Right renal cortex interstitium (tissue), 3 donors: Measurements from ENCODE around the gene RAB9B. TPM values are rescaled to one million over a fixed set of nuclear protein-coding genes. Genes with fewer than 3 reads are reported as not detected.
"Not testable (repeated sequence)": the region's sequence is repeated elsewhere in the genome, so short reads cannot be mapped to it uniquely, and the experiment has no call there.

Source experiments
- DNase-seq, 3 donors: peaks; one replicate each; pipeline ENCODE4 v3.0.0-alpha.2; 2013; ENCODE audit warnings: low read depth in 3 of 3, low spot score in 2 of 3
- polyA plus RNA-seq, 3 donors: library from polyadenylated mRNA; unstranded; fragments of 120-200 nt; gene quantifications; one replicate each; pipeline ENCODE4 v1.2.1, GENCODE V29; 2013; ENCODE audit not compliant: insufficient read length in 3 of 3

Gene RAB9B
- polyA plus RNA-seq, 3 donors: 2.4 to 2.7 (median 2.5) TPM

DNA sequence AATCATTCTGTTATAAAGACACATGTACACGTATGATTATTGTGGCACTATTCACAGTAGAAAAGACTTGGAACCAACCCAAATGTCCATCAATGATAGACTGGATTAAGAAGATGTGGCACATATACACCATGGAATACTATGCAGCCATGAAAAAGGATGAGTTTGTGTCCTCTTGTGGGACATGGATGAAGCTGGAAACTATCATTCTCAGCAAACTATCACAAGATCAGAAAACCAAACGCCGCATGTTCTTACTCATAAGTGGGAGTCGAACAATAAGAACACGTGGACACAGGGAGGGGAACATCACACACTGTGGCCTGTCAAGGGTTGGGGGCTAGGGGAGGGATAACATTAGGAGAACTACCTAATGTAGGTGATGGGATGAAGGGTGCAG, 15.0 kb downstream of the RAB9B start:
- not testable (repeated sequence) for DNase-seq

DNA sequence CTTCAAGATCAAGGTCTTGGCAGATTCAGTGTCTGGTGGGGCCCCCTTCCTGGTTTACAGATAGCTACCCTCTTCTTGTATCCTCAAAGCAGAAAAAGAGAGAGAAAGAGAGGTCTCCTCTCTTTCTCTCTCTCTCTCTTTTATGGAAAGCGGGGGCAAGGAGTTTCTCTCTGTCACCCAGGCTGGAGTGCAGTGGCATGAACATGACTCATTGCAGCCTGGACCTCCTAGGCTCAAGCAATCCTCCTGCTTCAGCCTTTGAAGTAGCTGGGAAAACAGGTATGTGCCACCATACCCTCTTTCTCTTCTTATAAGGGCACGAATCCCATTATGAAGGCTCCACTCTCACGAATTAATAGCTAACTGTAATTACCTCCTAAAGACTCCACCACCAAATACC, 20.2 kb downstream of the RAB9B start:
- DNase-seq: no peak

DNA sequence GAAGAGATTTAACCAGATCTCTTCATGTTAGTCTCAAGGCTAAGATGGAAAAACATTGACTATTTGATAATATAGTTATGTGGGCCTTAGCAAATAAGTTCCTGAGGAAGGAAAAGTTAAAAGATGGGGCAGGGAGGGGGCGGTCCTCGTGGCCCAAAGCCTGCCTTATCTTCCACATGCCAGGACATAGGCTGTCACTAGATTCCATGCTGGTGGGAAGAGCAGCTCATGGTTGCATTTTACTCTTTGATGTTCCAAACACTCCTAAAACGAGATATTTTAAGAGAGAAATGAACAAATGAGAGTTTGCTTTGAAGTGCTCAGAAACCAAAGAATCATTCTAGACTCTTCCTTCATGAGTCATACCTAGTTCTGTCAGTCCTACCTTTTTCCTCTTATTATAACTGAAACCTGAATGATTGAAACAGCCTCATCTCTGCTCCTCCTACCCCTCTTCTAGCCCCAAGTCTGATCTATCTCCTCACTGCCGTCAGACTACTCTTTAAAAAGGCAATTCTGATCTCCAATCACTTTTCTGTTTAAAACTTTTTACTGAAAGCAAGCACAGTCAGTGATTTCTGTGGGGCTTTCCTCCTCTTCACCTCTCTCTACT, 25.1 kb downstream of the RAB9B start:
- DNase-seq: no peak

DNA sequence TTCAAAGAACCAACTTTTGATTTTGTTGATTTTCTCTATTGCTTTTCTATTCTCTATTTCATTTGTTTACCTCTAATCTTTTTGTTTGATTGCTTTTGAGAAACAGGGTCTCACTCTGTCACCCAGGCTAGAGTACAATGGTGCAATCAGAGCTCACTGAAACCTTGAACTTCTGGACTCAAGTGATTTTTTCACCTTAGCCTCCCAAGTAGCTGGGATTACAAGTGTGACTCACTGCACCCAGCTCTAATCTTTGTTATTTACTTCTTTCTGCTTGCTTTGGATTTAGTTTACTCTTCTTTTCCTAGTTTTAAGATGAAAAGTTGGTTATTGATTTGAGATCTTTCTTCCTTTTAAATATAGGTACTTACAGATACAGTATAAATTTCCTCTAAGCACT, 26.2 kb downstream of the RAB9B start:
- DNase-seq: no peak

DNA sequence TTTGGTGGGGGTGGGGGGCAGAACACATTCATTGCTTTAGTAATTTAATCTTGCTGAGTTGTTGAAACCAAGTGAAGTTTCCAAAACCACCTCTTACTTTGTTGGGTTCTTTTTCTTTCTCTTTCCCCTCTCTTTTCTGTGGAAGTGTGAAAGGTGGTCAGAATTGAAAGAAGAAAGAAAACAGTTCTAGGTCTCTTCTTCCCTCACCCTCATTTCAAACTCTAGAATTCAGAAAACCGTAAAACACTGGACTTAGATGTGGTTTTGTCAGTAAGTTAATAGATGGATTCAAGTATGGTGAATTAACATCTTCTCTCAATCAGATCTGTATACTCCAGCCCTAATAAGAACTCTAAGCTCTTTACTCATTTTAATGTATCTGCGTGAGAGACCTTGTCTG, 31.7 kb downstream of the RAB9B start:
- no peak for DNase-seq

DNA sequence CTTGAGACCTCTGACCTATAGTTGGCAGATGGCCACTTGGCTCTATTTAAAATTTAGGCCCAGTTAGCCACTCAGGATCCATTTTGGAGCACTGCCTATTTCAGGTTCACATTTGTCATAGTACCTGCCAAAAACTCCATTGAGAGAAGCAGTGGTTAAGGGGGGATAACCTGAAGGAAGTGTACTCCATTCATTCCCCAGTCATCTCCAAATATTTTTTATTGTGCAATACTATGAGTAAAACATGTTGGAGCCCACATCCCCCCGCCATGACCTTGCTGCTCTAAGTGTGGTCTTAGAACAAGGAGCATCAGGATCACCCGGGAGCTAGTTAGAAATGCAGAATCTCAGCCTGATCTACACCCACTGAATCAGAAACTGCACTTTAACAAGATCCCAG, 34.4 kb downstream of the RAB9B start:
- no peak for DNase-seq

DNA sequence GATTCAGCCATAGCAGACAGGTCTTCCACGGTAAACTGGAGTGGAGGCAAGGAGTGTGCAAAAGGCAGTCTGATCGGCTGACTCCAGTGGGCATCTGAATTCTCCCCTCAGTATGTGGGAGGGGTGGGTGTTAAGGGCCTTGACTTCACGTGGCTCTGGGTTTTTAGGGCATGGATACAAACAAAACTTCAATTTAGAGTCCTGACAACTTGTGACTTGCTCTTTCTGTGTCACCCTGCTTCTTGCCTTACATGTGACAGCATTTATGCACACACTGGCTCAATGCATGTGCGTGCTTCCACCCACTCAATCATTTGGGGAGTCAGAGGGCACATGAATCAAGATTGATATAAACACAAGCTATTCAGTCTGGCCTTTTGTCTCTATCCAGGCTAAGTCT, 37.9 kb downstream of the RAB9B start:
- no peak for DNase-seq

DNA sequence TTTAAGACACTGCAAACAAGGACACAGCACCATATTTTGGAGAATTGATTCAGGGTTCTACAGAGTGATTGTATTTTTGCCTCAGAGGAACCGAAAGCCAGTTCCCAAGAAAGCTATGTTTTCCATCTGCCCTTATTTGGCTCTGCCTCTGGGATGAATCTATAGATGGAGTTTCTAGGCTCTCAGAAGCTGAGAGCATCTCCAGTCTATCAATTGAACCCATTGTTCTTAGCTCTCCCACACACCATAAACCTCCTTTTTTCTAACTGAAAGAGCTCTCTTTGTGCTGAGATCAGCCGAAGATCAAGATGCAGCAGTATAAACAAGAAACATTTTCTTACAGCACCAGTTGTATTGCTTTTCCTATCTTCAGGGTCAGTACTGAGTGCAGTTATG, 38.5 kb downstream of the RAB9B start:
- no peak for DNase-seq

DNA sequence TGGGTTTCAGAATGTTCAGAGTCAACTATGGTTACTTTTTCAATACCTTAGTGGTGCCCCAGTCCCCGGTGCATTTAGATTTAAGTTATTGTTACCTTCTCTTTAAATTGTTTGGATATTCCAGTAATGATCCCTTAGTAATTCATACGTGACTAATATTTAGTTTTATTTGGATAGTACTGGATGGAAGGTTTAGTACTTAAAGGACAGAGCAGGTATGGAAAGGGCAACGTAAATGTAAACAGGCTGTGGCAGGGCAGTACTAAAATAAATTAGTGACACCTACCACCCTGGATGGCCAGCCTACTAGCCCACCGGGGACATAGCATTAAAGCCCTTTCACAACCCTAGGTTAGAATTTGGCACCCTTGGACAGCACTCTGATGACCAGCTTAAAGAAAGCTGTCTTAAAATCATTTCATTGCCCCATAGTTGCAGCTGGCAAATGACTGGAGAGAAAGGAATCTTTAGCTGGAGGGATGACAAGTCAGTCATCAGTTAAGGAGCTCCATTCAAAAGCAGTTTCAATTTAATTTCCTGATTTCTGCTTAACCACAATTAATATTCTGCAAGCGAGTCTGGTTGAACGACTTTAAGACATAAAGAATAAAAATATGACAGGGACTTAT, 39.0 kb downstream of the RAB9B start:
- no peak for DNase-seq

DNA sequence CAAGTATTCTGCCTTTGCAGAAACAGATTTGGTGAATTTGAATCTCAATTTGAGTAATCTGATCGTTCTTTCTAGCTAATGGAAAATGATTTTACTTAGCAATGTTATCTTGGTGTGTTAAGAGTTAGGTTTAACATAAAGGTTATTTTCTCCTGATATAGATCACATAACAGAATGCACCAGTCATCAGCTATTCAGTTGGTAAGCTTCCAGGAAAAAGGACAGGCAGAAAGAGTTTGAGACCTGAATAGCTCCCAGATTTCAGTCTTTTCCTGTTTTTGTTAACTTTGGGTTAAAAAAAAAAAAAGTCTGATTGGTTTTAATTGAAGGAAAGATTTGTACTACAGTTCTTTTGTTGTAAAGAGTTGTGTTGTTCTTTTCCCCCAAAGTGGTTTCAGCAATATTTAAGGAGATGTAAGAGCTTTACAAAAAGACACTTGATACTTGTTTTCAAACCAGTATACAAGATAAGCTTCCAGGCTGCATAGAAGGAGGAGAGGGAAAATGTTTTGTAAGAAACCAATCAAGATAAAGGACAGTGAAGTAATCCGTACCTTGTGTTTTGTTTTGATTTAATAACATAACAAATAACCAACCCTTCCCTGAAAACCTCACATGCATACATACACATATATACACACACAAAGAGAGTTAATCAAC, 40.1 kb downstream of the RAB9B start:
- DNase-seq: no peak

DNA sequence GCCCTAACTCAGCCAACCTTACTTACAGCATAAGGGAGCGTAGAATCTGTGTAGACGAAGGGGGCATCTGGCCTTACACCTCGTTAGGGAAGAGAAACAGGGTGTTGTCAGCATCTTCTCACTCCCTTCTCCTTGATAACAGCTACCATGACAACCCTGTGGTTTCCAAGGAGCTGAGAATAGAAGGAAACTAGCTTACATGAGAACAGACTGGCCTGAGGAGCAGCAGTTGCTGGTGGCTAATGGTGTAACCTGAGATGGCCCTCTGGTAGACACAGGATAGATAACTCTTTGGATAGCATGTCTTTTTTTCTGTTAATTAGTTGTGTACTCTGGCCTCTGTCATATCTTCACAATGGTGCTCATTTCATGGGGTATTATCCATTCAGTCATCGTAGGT, 40.8 kb downstream of the RAB9B start:
- no peak for DNase-seq

DNA sequence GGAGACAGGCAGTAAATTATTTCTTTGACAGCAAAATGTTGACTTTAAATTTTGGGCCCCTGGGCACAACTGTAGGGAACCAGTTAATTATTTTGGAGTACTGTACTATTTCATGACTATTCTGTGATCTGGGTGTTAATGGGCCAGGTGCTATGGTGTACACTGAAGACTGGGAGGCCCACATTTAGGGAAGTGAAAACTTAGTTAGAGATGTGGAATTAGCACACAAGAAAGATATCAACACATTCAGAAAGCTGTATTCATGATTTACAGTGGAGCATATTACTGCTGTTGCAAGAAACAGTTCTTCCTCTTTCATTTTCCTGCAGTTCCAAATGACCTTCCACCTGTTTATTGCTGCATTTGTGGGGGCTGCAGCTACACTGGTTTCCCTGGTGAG, 43.1 kb downstream of the RAB9B start:
- no peak for DNase-seq

DNA sequence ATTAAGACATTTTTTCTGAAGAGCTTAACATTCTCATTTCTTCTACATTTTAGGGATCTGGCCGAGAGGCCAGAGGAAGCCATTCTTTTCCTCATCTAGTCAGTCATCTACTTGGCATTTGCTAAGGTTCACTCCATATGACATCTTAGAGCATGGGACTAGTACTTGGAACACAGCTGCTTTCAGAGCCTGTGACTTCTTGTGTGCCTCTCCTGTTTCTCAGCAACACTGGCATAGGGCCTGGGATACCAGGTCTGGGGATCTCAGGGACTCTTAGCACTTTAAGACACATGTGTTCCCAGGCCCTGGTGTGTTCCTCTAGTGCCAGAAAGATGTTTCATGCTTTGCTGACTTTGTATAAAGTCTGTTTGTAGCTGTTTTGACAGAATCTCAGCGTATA, 48.1 kb downstream of the RAB9B start:
- no peak for DNase-seq

DNA sequence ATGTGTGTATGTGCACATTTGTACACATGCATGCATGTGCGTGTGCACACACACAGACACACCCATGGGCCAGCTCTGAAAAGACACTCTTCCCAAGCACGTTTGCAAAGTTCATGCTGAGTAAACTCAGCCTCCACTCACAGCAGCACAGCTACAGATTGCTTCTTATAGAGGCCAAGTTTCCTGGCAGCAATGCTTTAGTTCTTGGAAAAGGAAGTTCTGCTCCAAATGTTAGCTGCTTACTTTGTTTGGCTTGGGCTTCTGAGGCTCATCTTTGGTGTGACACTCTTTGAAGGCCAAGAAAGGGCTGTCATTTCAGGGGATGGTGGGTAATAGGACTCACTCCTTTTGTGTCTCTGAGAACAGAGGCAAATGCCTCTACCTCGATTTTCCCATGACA, 48.9 kb downstream of the RAB9B start:
- DNase-seq: no peak

DNA sequence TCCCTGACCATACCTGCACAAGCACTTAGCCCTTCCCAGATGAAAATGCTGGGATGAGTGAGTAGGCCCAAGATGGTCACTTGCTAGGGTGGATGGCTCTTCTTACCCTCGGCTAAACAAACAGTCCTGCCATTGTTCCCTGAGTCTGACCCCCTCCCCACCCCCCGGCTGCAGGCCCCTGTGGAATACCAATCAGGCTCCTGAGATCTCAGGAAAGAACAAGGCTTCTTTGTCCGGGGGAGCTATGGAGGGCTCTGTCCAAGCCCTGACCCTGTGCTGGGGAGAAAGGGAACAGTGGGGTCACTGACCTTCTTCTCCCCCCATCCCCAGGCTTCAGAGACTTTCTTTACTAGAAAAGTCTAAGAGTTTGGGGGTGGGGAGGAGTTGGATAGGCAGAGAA, 49.4 kb downstream of the RAB9B start:
- DNase-seq: no peak

DNA sequence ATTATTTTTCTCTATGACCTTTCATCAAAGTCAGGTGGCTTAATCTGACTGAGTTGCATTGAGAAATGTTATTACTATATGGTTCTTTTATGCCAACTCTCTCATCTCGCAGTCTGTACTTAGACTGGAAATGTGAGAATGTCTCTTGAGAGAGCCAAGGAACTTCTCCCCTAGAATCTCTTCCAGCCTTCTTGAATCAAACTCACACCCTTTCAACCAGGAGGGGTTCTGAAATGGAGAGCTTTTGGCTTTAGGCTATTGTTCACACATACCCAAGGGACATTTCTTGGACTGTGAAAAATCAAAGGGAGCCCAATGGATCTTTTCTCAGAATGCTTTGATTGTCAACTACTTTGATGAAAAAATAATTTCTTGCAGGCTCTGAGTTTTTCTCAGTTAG, 50.4 kb downstream of the RAB9B start:
- no peak for DNase-seq

DNA sequence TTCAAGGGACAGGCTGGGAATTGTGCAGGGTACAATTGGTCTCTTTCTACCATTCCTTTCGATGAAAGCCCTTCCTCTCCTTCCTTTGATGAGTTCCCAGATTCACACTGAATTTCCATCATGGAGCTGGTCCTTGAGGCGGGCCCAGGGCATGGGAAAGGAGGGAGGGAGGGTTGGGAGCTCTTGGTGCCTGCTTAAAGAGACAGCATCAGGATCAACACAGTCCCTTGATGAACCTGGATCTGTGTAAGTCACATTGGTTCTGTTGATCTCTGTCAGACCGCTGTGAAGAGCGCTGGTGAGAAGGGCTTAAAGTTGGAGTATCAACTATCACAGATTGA, 51.0 kb downstream of the RAB9B start:
- no peak for DNase-seq

DNA sequence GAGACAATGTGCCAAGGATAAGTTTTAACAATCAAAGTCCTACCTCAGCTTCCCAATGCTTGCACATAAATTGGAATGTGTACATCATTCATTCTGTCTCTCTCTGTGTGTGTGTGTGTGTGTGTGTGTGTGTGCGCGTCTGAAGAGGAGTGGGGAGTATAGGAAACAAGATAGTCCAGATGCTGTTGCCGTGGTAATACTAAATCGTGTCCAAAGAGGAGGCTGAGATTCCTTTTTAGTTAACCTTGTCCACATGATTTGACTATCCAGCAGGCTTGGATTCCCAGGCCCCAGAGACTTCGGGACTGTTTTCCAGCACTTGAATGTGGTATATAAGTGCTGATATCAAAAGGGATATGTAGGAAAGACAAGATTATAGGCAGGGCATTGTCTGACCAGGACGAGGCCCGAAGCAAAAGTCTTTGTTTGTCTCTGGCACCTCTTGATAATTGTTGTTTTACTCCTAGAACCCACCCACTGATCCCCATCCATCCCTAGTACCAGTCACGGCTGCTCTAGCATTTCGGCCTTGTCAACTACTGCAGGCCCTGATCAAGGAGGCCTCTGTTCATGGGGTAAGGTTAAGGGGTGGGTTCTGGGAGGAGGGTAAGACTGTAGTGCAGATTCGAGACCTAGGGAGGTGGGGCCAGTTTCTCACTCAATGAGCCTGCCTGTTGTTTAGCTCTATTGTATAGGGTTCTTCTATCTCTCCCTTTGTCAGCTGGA, 51.6 kb downstream of the RAB9B start:
- DNase-seq: no peak

DNA sequence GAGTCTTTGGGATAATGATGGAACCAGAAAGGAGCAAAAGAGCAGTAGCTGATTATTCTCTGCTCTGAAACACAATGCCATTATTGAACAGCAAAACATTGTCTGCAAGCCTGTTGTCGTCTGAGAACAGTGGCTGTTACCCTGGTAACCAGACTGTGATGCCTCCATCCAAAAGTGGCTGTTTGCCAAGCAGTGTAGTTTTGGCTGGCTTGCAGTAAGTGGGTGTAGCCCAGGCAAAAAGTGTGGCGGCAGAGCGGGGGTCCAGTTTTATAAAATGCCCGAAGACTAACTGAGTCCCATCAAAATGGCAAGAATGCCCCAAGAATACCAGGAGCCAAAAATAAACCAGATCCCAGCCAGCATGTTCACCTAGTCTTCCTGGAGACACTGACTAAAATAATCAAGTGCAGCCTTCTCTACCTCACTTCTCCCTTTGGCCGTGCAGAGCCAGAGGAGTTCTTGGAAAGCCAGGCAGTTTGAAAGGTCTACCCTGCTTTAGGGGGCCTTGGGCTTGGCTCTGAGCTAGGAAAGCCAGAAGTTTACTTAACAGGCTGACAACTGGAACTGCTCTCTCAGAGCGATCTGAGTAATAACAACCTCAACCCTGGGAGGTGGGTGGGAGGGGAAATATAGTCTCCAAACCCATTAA, 52.8 kb downstream of the RAB9B start:
- DNase-seq: no peak

DNA sequence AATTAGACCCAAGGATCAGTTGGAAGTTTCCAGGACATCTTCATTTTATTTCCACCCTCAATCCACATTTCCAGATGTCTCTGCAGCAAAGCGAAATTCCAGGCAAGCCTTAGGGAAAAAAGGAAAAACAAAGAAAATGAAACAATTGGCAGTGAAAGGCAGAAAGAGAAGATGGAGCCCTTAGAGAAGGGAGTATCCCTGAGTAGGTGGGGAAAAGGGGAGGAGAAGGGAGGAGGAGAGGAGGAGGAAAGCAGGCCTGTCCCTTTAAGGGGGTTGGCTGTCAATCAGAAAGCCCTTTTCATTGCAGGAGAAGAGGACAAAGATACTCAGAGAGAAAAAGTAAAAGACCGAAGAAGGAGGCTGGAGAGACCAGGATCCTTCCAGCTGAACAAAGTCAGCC, 55.5 kb downstream of the RAB9B start, which contains the start of gene PLP1:
Gene PLP1 (plus strand): TSS at position 295 of the 400 bp plus-strand sequence. CDS start 156 bp downstream, outside the sequence.
- DNase-seq: no peak

DNA sequence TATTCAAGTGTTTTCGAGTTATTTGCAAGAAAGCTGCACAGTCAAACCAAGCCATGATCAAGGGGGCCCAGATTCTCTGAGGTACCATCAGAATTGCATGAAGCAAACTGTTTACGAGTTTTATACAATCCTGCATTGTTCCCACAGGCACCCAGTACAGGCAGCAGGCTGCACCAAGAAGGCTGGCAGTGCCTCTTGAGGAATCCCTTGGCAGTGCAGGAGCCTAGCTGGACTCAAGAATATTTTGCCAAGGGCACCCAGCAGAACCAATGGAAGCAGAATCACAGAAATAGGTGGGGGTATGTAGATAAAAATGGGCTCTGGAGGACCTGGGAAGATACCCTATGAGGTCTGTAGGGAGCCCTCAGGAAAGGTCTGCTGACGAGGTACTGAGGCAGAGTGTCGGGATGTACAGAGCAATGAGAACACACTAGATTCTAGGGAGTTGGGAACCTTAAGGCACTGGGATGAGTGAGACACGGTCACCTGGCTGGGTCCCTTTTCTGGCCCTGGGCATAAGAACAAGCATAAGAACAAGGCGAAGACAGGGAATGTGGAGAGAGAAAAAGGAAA, 57.9 kb downstream of the RAB9B start:
- no peak for DNase-seq
